HL-60/S4 treated with retinoic acid at 250 ng/mL for 4 days and 3 days (cell line): ENCODE measurements around the gene EGFL7.

Experiments
- in situ Hi-C: fragments of 300-500 bp; cut with MboI; formaldehyde crosslinking; loops from 2 replicates; pipeline ENCODE4 v1.7.0; 2022; ENCODE audit warnings: low sequenced_read_pairs

EGFL7 gene

DNA sequence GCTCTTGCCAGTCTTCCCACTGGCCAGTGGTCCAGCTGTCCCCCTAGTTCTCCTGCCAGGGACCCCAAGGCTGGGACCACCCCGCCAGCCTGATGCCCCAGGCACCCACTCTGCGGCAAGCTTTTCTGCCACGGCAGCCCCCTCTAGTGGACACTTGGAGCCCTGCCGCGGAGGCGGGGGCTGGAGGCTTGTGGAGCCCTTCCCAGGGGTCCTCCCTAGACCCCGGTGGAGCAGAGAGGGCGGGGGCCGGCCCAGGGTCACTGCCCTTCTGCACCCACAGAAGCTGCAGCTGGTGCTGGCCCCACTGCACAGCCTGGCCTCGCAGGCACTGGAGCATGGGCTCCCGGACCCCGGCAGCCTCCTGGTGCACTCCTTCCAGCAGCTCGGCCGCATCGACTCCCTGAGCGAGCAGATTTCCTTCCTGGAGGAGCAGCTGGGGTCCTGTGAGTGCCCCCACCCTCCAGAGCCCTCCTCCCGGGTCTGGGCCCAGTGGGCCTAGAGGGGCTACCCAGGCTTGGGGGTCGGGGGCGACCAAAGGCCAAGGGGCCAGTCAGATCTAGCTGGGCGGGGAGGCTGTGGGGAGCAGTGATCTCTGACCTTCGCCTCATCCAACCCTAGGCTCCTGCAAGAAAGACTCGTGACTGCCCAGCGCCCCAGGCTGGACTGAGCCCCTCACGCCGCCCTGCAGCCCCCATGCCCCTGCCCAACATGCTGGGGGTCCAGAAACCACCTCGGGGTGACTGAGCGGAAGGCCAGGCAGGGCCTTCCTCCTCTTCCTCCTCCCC lies 9.1 kb downstream of the EGFL7 start:
- in situ Hi-C loops = no loop called here

DNA sequence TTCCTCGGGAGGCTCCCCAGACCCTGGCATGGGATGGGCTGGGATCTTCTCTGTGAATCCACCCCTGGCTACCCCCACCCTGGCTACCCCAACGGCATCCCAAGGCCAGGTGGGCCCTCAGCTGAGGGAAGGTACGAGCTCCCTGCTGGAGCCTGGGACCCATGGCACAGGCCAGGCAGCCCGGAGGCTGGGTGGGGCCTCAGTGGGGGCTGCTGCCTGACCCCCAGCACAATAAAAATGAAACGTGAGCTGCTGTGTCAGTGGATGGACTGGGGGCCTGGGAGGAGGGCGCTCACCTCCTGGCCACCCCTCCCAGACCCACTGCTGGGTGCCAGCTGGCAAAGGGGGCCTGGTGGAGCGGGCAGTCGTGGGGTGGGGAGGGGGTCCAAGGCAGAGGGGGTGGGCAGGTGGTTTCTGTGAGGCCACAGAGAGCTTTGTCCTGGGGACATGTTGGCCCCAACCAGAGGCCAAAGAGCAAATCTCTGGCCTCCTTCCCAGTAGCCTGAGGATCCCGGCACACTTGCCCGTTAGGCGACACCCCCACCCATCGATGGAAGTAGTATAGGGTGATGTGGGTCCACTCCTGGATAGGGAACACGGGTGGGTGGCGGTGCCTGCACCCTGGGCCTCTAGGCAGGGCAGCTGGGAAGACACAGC lies 9.8 kb downstream of the EGFL7 start:
- in situ Hi-C loops = no loop called here

DNA sequence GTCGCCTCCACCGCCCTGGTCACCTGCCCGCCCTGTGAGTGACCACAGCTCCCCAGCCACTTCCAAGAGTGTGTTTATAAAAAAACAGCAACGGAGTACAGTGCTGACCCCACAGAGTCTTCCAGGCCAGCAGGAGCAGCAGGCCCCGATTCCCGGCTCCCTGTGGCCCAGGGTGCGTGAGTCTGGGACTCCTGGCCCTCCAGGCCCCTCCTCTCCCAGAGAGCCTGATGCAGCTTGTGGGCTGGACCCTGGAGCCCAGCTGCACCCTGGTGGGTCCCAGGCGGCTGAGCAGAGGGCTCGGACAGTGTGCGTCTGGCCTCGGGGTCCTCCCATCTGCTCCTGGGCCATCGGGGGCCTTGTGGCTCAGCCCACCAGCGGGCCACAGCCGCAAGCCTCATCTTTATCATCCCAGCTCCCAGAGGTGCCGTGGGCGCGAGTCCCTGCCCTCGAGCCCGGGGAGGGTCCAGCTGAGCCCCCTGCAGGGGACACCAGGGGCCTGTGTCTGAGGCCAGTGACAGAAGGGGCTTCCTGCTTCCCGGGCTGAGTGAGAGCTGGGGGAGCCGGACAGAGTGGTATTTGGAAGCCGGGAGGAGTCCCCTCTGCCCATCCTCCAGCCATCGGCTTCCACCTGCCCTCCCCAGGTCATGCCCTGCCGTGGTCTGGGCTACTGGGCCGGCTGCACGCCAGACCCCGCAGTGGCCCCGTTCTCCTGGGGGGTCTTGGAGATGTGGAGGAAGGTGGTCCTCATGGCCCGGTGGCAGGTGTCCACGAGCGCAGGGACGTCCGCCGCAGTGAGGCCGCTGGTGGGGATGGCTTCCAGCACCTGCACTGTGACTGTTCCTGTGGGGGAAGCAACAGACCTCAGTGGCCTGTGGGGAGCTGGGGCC lies 10.6 kb downstream of the EGFL7 start:
- in situ Hi-C loops = no loop called here

DNA sequence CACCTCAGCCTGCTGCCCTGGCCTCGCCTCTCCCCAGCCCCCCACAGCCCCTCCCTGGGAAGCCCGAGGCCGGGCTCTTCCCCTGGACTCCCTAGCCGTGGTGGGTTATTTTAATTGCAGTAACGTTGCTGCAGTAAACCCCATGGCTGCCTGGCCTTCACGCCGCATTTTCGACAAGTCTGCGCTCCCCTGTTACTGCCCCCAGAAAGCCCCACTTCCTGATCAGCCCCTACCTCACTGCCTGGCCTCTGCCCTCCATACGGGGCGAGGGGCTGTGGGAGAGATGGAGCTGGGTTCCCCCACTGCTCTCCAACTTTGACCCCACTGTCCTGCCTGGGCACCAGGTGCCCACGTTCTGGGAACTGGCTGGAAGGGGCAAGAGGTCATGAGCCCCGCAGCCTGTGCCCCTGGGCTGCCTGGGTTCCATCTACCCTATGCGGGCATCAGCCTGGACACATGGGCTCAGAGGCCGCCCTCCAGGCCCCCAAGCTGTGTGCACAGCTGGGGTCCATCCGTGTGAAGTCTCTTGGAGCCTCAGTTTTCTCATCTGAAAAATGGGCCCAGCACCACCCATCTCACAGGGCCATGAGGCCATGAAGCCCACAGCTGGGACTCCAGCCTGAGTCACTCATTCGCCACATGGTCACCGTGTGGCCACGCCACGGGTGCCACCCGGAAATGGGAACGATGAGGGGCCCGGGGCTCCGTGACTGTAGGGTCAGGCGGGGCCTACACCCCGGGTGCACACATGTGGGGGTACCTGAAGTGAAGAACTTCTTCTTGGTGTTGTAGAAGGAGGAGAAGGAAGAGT lies 11.5 kb downstream of the EGFL7 start:
- in situ Hi-C loops = no loop called here

DNA sequence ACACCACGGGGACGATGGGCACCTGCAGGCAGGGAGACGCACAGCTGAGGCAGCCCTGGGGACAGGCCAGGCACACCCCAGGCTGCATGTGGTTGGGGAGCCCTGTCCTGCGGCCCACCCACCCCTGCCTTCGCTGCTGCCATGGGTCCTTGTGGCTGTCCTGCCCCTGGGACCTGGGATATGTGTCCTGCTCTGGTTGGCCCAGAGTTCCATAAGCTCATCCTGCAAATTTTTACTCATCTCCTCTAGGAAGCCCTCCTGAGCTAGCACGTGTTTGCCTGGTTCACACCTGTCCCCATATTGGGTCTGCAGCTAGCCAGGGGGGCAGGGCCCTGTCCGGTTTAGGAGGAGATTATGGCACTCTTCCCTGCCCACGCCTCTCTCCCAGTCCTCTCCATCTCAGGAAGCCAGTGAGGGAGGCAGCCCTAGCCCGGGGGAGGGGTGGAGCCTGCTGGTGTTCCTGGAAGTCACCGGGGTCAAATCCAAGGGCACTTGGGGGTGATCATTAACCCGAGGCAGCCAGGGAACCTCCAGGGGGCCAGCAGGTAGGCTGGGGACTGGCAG lies 12.2 kb downstream of the EGFL7 start:
- in situ Hi-C loops = no loop called here

DNA sequence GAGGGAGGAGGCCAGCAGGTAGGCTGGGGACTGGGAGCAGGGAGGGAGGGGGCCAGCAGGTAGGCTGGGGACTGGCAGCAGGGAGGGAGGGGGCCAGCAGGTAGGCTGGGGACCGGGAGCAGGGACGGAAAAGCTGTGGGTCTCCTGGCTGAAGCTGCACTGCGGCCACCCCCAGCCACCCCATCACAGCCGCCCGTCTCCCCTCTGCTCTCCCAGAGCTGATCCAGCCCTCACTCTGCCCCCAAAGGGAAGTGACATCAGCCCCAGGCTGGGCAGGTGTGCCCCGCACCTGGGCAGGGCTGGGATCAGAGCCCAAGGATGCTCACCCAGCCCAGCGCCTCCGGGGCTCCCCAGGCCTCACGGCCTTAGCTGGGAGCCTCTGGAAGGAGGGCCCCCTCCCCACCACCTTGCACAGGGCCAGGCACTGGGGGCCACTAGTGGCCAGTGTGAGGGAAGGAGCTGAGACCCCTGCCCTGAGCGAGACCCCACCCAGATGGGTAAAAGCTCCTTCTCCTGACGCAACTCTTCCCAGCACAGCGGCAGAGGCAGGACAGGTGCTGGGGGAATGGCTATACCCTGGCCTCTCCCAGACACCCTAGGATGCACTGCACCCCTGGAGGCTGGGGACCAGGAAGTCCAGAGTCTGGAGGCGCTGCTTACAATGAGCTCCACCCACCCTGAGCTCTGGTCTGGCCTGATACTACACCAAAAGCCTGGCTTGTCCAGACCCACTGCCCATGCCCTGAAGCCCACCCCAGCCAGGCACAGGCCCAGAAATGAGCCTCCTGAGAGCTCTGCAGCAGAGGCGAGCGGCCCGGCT lies 13.0 kb downstream of the EGFL7 start:
- in situ Hi-C loops = no loop called here

DNA sequence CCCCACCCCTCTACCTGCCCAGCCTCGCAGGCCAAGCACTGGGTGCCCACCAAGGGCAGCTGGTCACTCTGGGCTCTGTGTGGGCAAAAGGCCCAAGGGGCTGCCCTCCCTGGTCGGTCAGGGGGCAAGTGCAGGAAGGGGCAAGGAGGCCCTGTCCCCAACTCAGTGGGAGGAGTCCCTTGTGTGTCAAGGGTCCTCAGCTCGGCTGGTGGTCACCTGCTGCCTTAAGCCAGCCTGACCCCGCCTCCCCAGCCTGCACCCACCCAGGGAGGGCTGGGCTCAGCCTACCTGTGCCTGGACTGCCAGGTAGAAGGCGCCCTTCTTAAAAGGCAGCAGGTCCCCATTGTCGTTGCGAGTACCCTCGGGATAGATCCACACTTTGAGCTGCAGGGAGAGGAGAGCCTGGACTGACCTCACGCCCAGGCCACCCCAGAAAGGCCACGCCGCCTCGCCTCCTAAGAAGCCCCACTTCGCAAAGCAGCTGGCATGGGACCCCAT lies 13.6 kb downstream of the EGFL7 start:
- in situ Hi-C loops = no loop called here

DNA sequence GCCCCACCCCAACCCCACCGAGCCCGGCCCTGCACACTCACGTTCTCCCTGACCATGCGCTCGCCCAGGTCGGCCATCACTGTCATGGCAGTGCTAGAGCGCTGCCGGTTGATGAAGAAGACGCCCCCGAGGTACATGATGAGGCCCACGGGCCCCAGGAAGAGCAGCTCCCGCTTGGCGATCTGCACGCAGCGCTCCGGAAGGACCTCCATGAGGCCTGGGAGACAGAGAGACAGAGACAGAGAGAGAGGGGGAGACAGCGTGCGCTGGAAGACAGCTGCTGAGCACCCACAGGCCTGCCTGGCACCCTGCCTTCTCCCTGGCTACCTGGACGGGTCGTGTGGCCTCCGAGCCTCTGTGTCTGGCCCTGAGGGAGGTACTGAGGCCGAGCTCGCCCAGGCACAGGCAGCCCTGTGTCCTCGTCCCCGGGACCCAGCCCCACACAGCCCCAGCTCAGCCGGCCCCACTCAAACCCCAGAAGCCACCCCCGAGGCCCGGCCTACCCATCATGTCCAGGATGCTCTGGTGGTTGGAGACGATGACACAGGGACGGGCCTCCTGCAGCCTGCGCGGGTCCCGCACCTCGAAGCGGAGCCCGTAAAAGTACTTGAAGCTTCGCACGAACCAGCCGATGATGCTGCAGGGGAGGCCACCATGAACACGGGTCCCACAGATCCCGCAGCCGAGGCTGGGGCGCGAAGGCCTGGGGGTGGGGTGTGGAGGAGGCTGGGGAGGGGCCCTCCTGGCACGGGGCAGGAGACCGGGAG lies 14.4 kb downstream of the EGFL7 start:
- in situ Hi-C loops = no loop called here

DNA sequence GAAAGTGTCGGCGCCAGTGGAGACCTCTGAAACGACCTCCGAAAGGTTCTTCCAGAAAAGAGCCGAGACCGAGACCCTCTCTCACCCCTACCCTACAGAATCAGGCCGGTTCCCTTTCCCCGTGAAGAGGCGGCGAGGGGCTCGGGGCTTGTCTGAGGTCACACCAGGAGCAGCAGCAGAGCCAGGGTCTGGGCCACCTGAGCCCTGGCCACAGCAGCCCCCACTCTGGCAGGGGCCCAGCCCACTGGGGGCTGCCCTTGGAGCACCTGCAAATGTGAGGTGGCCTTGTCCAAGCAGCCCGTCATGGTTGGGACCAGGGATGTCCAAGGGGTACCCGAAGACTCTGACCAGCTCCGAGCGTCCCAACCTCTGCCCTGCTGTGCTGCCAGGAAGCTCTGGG lies 15.3 kb downstream of the EGFL7 start:
- in situ Hi-C loops = no loop called here

DNA sequence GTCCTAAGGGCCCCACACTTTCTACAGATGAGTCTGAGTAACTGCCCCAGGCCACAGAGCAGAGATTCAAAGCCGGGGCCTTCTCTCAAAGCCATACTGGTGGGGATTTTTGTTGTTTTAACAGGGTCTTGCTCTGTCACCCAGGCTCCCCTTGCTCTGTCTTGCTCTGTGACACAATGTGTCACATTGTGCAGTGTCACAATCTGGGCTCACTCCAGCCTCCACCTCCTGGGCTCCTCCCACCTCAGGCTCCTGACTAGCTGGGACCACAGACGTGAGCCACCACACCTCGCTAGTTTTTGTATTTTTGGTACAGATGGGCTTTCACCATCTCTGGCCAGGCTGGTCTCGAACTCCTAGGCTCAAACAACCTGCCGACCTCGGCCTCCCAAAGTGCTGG lies 15.9 kb downstream of the EGFL7 start:
- in situ Hi-C loops = no loop called here

DNA sequence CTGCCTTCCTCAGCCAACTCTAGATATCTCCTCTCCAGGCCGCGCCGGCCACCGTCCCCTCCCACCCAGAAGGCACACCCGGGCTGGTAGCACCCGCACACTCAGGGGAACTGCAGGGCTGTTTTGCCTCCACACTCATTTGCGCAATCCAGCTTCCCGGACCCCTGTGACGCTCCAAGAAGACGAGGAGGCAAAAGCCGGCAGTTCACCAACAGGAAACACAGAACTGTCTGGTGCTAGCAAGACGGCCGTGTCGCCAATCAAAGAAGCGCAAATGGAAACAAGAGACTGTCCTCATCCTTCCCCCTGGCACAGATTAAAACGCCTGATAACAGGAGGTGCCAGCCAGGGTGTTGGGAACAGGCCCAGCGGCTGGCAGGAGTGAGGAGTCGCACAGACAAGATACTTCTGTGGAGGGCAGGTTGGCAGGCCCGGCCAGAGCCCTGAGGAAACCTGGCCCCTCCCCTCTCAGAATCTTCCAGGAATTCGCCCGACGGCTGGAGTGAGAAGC lies 16.8 kb downstream of the EGFL7 start:
- in situ Hi-C loops = no loop called here

DNA sequence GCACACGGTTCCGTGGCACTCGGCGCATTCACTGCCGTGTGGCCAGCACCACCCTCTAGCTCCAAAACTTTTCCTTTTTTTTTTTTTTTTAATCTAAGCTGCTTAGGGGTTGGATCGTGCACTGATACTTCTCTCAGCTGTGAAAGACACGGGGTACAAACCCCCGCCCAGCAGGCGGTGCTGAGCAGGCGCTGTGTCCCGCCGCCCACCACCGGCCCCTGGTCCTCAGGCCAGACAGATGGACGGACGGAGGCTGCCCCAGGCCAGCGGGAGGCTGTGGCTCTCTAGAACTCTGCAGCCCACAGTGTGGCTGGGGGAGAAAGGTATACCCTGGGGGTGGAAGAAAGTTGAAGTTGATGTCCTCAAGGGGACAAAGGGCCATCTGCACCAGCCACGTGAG lies 18.3 kb downstream of the EGFL7 start:
- in situ Hi-C loops = no loop called here

DNA sequence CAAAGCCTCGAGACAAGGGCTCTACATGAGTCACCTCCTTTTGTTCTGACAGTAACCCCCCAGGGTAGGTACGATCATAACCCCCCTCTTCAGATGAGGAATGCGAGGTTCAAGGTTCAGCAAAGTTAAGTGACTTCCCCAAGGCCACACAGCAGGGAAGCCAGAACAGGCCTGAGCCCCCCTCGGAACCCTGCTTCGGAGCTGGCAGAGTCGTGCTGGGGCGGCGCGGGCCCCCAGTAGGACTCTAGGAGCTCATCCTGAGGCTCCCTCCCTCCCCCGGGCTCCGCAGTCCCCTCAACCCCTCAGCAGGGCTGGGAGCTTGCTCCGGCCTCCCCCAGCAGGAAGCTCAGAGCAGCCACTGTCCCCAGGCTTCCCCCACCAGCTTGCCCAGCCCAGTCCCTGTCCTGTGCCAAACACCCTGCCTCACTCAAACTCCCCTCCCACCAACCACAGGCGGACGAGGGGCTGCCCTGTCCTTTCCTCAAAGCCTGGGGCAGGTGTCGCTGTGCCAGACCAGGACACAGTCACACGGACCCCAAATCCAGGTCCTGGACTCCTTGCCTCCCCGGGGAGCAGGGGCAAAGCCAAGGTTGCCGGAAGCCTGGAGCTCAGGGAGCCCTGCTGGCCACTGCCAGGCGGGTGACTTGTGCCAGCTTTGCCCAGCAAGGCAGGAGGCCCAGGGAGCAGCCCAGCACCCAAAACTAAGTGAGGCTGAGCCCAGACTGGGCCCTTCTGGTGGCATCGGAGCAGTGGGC lies 19.4 kb downstream of the EGFL7 start:
- in situ Hi-C loops = no loop called here

DNA sequence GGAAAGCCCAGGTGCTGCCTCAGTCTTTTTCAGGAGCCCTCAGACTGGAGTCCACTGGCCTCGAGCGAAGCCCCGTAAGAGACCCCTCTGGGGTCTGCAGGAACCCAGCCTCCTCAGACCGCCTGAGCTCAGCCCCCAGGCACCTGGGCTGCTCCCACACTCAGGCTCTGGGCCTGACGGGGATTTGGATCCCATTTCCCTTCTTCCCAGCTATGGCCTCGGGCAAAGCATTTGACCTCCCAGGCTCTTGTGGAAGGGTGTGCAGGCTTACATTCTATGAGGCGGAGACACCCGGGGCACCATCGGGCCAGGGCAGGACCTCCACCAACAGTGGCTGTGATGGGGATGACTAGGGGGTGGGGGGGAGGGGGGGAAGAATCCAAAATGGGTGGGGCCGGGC lies 20.0 kb downstream of the EGFL7 start:
- in situ Hi-C loops = no loop called here

DNA sequence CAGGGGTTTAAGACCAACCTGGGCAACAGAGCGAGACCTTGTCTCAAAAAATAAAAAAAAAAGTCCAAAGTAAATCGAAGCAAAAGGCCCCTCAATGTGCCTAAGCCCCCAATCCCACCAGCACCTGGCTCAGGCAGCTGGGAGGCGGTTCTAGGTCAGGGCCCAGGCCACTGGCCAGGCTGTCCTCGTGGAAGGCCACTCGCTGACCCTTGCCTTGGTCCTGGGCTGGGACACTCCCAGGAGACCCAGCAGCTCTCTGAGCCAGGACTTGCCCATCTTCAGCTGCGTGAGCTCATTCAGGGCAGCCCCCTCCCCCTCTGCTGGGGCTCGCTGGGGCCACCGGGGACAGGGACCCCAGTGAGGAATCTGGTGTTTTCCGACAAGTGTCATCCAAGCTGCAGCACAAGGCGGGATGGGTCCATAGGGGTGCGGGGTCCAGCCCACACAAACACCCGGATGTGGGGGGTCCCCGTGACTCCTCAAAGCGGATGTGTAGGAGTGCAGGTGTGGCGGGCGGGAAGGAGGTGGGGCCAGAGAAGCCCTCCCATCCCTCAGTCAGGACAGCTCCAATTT lies 20.5 kb downstream of the EGFL7 start:
- in situ Hi-C loops = no loop called here

DNA sequence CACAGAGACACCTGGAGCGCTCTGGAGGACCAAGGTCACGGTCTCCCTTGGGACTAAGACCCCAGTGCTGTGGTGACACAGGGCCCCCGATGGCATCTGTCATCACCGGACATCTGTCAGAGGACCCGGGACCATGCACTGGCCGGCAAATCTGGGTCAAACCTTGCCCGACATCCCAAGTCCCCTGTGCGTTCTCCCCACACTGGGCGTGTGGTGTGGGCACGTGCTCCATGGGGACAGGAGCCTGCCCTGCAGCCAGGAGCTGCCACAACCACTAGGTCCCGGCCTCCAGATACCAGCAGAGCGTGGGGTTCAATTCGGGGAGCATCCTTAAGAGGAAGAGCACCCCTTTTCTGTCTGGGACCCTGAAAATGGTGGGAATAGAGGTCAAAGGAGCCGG lies 21.0 kb downstream of the EGFL7 start:
- in situ Hi-C loops = no loop called here

DNA sequence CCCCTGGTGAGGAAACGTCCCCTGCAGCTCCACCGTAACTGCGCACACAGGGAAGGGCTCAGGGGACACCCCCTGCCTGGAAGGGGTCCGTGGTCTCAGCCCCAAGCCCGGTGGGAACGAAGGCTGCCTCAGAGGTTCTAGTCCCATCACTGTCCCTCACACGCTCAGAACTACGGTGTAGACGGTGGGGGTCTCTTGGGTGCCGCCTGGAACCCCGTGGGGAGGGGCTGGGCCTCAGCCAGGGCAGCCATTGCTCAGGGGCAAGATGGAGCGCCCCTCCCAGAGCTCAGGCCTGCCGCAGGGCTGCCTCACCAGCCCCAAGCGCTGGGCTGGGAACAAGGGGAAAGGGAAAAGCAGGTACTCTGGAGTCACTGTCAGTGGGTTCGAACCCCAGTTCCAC lies 21.6 kb downstream of the EGFL7 start:
- in situ Hi-C loops = no loop called here

DNA sequence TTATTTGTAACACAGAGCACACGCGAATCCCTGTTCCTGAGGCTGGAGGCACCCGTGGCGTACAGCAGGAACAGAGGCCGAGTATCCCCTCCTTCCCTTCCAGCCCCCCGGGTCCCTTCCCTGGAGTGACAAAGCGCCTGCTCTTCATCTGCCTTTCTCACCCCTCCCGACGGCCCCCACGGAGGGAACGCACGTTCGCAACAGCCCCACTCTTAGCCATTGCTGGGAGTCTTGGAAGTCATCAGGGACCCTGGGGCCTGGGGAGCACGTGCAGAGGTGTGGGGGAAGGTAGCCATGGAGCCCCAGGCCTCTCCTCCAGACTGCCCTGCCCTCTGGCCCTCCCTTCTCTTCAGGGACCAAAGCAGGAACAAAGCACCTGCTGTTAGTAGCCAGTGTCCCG lies 22.1 kb downstream of the EGFL7 start:
- in situ Hi-C loops = no loop called here
